SK-N-SH (cell line): ENCODE results near the gene C6orf118. TPM values are rescaled to one million over a fixed set of nuclear protein-coding genes. Genes with fewer than 3 reads are reported as not detected.

Source experiments
- CTCF ChIA-PET: fragments of 300-600, 350-600 bp; formaldehyde crosslinking; extraction: SDS; loops from one replicate; lab custom pipeline; 2021; lab: Yijun Ruan, JAX
- POLR2A ChIA-PET: fragments of 350-600 bp; sonication (Branson Sonifier 250); formaldehyde crosslinking; extraction: SDS; loops from one replicate; lab custom pipeline; 2020; ENCODE audit warnings: antibody characterized with exemption, inconsistent platforms; lab: Yijun Ruan, JAX
- DNase-seq: peaks from one replicate; pipeline ENCODE4 v3.0.0; 2012
- H2AFZ ChIP-seq: fragments of 200-600 bp; sonication (generic); 2 replicates; pipeline ENCODE4 v1.8.1; 2016; ENCODE audit warnings: antibody characterized with exemption, mild to moderate bottlenecking, low read depth
- H3F3A ChIP-seq: fragments of 200-600 bp; sonication (generic); replicated peaks from 2 replicates; pipeline ENCODE3; 2016; ENCODE audit warnings: antibody characterized with exemption, mild to moderate bottlenecking; ENCODE audit not compliant: insufficient read depth
- H3K27ac ChIP-seq, 2 experiments: fragments of 200-500 bp in 1 of 2; fragments of 200-600 bp in 1 of 2; sonication (Bioruptor generic) in 1 of 2; sonication (generic), shearing (Covaris generic) in 1 of 2; 2 replicates each; pipeline versions ENCODE4 v1.5.1 to v1.6.1; 2014 to 2016; ENCODE audit warnings: low read depth in 2 of 2, inconsistent platforms in 1 of 2, low read length in 1 of 2, mild to moderate bottlenecking in 1 of 2, mixed read lengths in 1 of 2
- H3K27me3 ChIP-seq: fragments of 200-600 bp; sonication (generic), shearing (Covaris generic); 2 replicates; pipeline ENCODE4 v1.6.1; 2016; ENCODE audit warnings: mixed run types; ENCODE audit not compliant: insufficient read depth
- H3K36me3 ChIP-seq, 2 experiments: fragments of 200-500 bp in 1 of 2; fragments of 200-600 bp in 1 of 2; sonication (Bioruptor generic) in 1 of 2; sonication (generic) in 1 of 2; replicated peaks in 1 of 2; 2 replicates each; pipeline versions ENCODE3 to v1.5.1; 2014 to 2016; ENCODE audit warnings: low read length in 1 of 2, mild to moderate bottlenecking in 1 of 2; ENCODE audit not compliant: insufficient read depth in 2 of 2, control insufficient read depth in 1 of 2
- H3K4me1 ChIP-seq, 2 experiments: fragments of 200-500 bp in 1 of 2; fragments of 200-600 bp in 1 of 2; sonication (Bioruptor generic) in 1 of 2; sonication (generic), shearing (Covaris generic) in 1 of 2; 2 replicates each; pipeline versions ENCODE4 v1.5.1 to v1.6.1; 2014 to 2016; ENCODE audit warnings: low read depth in 1 of 2, low read length in 1 of 2, mixed run types in 1 of 2; ENCODE audit not compliant: insufficient read depth in 2 of 2, control insufficient read depth in 1 of 2
- H3K4me2 ChIP-seq: fragments of 200-600 bp; sonication (generic), shearing (Covaris generic); 2 replicates; pipeline ENCODE4 v1.6.1; 2017; ENCODE audit warnings: mixed run types
- H3K4me3 ChIP-seq, 2 experiments: fragments of 200-500 bp in 1 of 2; fragments of 200-600 bp in 1 of 2; sonication (Bioruptor generic) in 1 of 2; sonication (generic), shearing (Covaris generic) in 1 of 2; 2 replicates each; pipeline versions ENCODE4 v1.5.1 to v1.8.1; 2014 to 2016; ENCODE audit warnings: low read depth in 2 of 2, inconsistent platforms in 1 of 2, low read length in 1 of 2, mild to moderate bottlenecking in 1 of 2, mixed read lengths in 1 of 2, moderate library complexity in 1 of 2
- H3K79me2 ChIP-seq: fragments of 200-600 bp; sonication (generic); 2 replicates; pipeline ENCODE4 v1.8.1; 2017; ENCODE audit warnings: mild to moderate bottlenecking; ENCODE audit not compliant: insufficient read depth
- H3K9ac ChIP-seq: fragments of 200-600 bp; sonication (generic); 2 replicates; pipeline ENCODE4 v1.6.1; 2017; ENCODE audit warnings: mixed run types
- H3K9me2 ChIP-seq: fragments of 200-600 bp; sonication (generic); 2 replicates; pipeline ENCODE4 v1.6.1; 2017; ENCODE audit warnings: mixed run types
- H3K9me3 ChIP-seq: fragments of 200-600 bp; sonication (generic); 2 replicates; pipeline ENCODE4 v1.6.1; 2017; ENCODE audit warnings: mixed run types, mild to moderate bottlenecking, moderate library complexity
- H4K20me1 ChIP-seq: fragments of 200-600 bp; sonication (generic); 2 replicates; pipeline ENCODE4 v1.6.1; 2017; ENCODE audit warnings: mild to moderate bottlenecking, mixed run types; ENCODE audit not compliant: insufficient read depth
- CHD2 ChIP-seq: fragments of 150-350 bp; IDR thresholded peaks from 2 replicates; pipeline ENCODE4 v1.6.1; 2018; ENCODE audit warnings: low read length; ENCODE audit not compliant: partially characterized antibody
- ELF1 ChIP-seq: IDR thresholded peaks from 2 replicates; pipeline ENCODE4 v1.4.0; 2012
- EZH2phosphoT487 ChIP-seq: fragments of 200-600 bp; sonication (generic); IDR thresholded peaks from 2 replicates; pipeline ENCODE4 v1.6.1; 2017; ENCODE audit warnings: low read depth, mixed run types, mild to moderate bottlenecking, antibody characterized with exemption, moderate library complexity, borderline replicate concordance
- GABPA ChIP-seq: IDR thresholded peaks from 2 replicates; pipeline ENCODE4 v1.4.0; 2012; ENCODE audit warnings: low read depth, mild to moderate bottlenecking
- GATA2 ChIP-seq: sonication (generic); formaldehyde crosslinking; IDR thresholded peaks from 2 replicates; pipeline ENCODE4 v1.5.0; 2020; ENCODE audit warnings: mild to moderate bottlenecking, missing genetic modification reagents
- IRF3 ChIP-seq: fragments of 150-350 bp; IDR thresholded peaks from 2 replicates; pipeline ENCODE4 v1.6.1; 2016; ENCODE audit warnings: mild to moderate bottlenecking, low read depth, low read length
- NRF1 ChIP-seq: IDR thresholded peaks from 2 replicates; pipeline ENCODE4 v1.6.1; 2012; ENCODE audit warnings: low read depth, mild to moderate bottlenecking, low read length
- PBX3 ChIP-seq: IDR thresholded peaks from 2 replicates; pipeline ENCODE4; 2012
- POLR2AphosphoS5 ChIP-seq: IDR thresholded peaks from 2 replicates; pipeline ENCODE4 v1.6.1; 2012; ENCODE audit warnings: low read depth, low read length
- RAD21 ChIP-seq: IDR thresholded peaks from 2 replicates; pipeline ENCODE4 v1.6.1; 2012; ENCODE audit warnings: mild to moderate bottlenecking, low read length
- RFX5 ChIP-seq: IDR thresholded peaks from 2 replicates; pipeline ENCODE4 v1.6.1; 2012; ENCODE audit warnings: mild to moderate bottlenecking, improper control_type of control experiment, low read length
- SMC3 ChIP-seq: IDR thresholded peaks from 2 replicates; pipeline ENCODE4 v1.6.1; 2012; ENCODE audit warnings: low read depth, low read length, improper control_type of control experiment
- TAF1 ChIP-seq: IDR thresholded peaks from 2 replicates; pipeline ENCODE4 v1.6.1; 2012; ENCODE audit warnings: low read depth, mild to moderate bottlenecking, low read length, moderate library complexity, borderline replicate concordance
- TCF12 ChIP-seq: IDR thresholded peaks from 2 replicates; pipeline ENCODE4 v1.4.0; 2012
- USF1 ChIP-seq: IDR thresholded peaks from 2 replicates; pipeline ENCODE4 v1.4.0; 2012; ENCODE audit warnings: low read depth, borderline replicate concordance
- ZBTB33 ChIP-seq: IDR thresholded peaks from 2 replicates; pipeline ENCODE4 v1.4.0; 2012; ENCODE audit warnings: low read depth, borderline replicate concordance
- WGBS: methylation state at CpG from one replicate; pipeline ENCODE4 v1.1.6; 2017; ENCODE audit warnings: low lambda C conversion rate; 5-methylcytosine and 5-hydroxymethylcytosine counted together
- polyA plus RNA-seq, 3 experiments: library from polyadenylated mRNA; depleted of rRNA; stranded (reverse); fragments of >200 nt; gene quantifications; 2 replicates each; pipeline ENCODE4 v1.2.3, GENCODE V29; 2012

Gene C6orf118
- polyA plus RNA-seq, 1 of the 3 experiments (the other 2 are of a cell fraction): not detected

- H3K27me3 ChIP-seq: no peaks in the 10 kb centered on the region
- no peak overlapping the region for H2AFZ ChIP-seq
- ChIA-PET CTCF (interaction anchor here (2.0 to 3.1 kb wide), 2 partner anchors 12 to 316 kb away, joined by 8 to 14 read pairs; no protein-coding TSS in a partner anchor), POLR2A (no interaction called here)
- H3F3A ChIP-seq: no peaks in the 10 kb centered on the region
- H3K27ac ChIP-seq: no peak overlapping the region
- H3K9me2 ChIP-seq: no peaks in the 10 kb centered on the region
- H3K9me3 ChIP-seq: no peaks in the 10 kb centered on the region
- no peak overlapping the region for H3K4me2 ChIP-seq
- H3K4me3 ChIP-seq: no peak overlapping the region
- WGBS: 35% methylated on average over 5 of the region's 5 CpGs
- no peak overlapping the region for H3K9ac ChIP-seq
- DNase-seq: no peak
- TF ChIP-seq EZH2phosphoT487 (no peak), TCF12 (no peak), USF1 (no peak), PBX3 (no peak), RFX5 (no peak), CHD2 (no peak), ELF1 (no peak), GABPA (no peak)
- no peaks in the 10 kb centered on the region for H4K20me1 ChIP-seq
- no peaks in the 10 kb centered on the region for H3K36me3 ChIP-seq
- no peaks in the 10 kb centered on the region for H3K79me2 ChIP-seq
- H3K4me1 ChIP-seq: no peaks in the 10 kb centered on the region
Measured at GRCh38 chr6:165243801-165244200, 65.6 kb downstream of the C6orf118 start.

GRCh38 chr6:165236326-165236725 lies 73.1 kb downstream of the C6orf118 start:
- TF ChIP-seq ELF1 (no peak), GATA2 (CRISPR knock-in tag) (no peak), SMC3 (no peak), NRF1 (no peak), CHD2 (no peak), TAF1 (no peak), RAD21 (no peak), POLR2AphosphoS5 (no peak), IRF3 (no peak), RFX5 (no peak), ZBTB33 (no peak)
- no peak overlapping the region for H3K27ac ChIP-seq
- no peak for DNase-seq
- H3F3A ChIP-seq: no peaks in the 10 kb centered on the region
- H3K4me2 ChIP-seq: no peak overlapping the region
- H3K79me2 ChIP-seq: no peaks in the 10 kb centered on the region
- H3K9me2 ChIP-seq: no peaks in the 10 kb centered on the region
- no peak overlapping the region for H3K9ac ChIP-seq
- no peak overlapping the region for H3K4me3 ChIP-seq
- H4K20me1 ChIP-seq: no peaks in the 10 kb centered on the region
- H2AFZ ChIP-seq: no peak overlapping the region
- H3K9me3 ChIP-seq: no peaks in the 10 kb centered on the region
- H3K27me3 ChIP-seq: no peaks in the 10 kb centered on the region
- H3K4me1 ChIP-seq: no peaks in the 10 kb centered on the region
- H3K36me3 ChIP-seq: no peaks in the 10 kb centered on the region
- POLR2A ChIA-PET: no interaction called here
- 17% methylated on average over 1 of the region's 1 CpG for WGBS
- CTCF ChIA-PET: no interaction called here
